ENCODE measurements around the gene SLC41A3. TPM values are rescaled to one million over a fixed set of nuclear protein-coding genes. Genes with fewer than 3 reads are reported as not detected.

Gene SLC41A3
- total RNA-seq, 4 donors from 2014 or later: 31.0 to 62.7 (median 37.5) TPM

DNA sequence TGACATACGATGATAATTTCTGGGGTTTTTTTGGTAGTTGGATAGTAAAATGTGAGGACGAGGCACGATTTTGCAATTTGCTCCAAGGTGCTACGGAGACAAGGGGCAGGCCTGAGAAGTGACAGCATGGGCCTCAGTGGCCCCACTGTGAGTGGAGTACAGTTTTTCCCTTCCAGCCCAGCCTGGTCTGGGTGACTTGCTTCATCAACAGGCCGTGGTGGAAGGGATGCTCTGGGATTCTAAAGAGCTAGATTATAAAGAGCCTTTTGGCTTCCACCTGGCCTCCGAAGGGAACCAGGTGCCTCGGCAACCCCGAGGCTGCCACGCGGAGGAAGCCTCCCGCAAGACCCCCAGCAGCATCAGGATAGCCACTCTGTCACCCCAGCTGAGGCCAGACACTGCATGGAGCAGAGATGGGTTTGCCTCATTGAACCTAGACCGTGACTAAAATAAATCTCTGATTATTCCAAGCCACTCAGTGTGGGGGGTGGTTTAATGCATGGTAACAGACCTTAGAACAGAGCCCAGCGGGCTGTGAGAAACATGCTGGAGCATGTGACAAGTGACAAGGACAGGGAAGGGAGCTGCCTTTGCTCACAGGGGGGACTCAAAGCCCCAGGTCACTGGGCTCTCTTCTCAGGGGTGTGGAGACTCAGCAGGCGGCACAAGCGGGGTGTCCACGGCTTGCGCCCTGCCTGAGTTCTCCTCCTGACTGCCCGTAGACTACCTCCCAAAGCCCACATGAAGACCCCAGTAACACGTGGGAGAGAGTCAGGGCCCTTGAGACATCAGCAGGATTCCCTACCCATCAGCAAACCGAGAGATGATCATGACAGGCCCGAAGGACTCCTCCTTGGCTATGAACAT is 22.6 kb upstream of the SLC41A3 start:
- WGBS, 2 donors (ENCODE audit: low coverage in 1 of 2): 95 to 100% methylated on average over 3 to 7 of the region's 21 CpGs

DNA sequence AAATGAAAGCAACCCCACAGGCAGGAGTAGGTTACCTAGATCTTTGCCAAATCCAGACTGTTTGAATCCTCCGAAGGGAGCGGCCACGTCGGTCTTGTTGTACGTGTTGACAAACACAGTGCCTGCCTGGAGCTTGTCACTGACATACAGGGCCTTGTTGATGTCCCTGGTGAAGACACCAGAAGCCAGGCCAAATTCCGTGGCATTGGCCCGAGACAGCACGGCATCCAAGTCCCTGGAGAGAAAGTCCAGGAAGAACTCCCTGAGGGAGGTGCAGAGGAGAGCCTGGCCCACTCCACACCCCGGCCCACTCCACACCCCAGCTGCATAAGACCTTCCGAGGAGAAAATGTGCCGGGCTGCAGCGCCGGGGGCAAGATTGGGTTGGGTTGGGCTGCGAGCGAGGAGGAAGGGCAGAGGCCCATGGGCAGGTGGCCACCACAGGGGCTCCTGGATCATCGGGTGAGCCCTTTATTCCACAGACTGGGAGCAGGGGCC is 21.8 kb upstream of the SLC41A3 start:
- ATAC-seq: no peak
- Histone ChIP-seq H3K27me3 (no peaks in the 10 kb centered on the region), H3K36me3 (peaks cover 0 to 70% of the 10 kb centered on the region in 2 donors), H3K4me3 (no peak overlapping the region), H3K27ac (no peak overlapping the region), H3K4me1 (peaks cover 0 to 29% (median 8%) of the 10 kb centered on the region in 3 donors), H3K9me3 (no peaks in the 10 kb centered on the region)
- no peak for TF ChIP-seq POLR2A (IDR thresholded peaks at IDR 0.05)
- no peak for TF ChIP-seq POLR2AphosphoS5 (IDR thresholded peaks at IDR 0.05)
- TF ChIP-seq, protein P1, sequence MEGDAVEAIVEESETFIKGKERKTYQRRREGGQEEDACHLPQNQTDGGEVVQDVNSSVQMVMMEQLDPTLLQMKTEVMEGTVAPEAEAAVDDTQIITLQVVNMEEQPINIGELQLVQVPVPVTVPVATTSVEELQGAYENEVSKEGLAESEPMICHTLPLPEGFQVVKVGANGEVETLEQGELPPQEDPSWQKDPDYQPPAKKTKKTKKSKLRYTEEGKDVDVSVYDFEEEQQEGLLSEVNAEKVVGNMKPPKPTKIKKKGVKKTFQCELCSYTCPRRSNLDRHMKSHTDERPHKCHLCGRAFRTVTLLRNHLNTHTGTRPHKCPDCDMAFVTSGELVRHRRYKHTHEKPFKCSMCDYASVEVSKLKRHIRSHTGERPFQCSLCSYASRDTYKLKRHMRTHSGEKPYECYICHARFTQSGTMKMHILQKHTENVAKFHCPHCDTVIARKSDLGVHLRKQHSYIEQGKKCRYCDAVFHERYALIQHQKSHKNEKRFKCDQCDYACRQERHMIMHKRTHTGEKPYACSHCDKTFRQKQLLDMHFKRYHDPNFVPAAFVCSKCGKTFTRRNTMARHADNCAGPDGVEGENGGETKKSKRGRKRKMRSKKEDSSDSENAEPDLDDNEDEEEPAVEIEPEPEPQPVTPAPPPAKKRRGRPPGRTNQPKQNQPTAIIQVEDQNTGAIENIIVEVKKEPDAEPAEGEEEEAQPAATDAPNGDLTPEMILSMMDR (IDR thresholded peaks at IDR 0.05): no peak
- no peak for TF ChIP-seq EP300 (IDR thresholded peaks at IDR 0.05)
- 100% methylated on average over 2 of the region's 16 CpGs; no CpG with 5 or more reads in 1 of the 2 donors for WGBS, 2 donors (ENCODE audit: low coverage in 1 of 2)

More for the DNA sequence above, 22.6 kb upstream of the SLC41A3 start:
- no peaks in the 10 kb centered on the region for H3K27me3 ChIP-seq
- peaks cover 0 to 21% (median 8%) of the 10 kb centered on the region in 3 donors for H3K4me1 ChIP-seq
- H3K36me3 ChIP-seq: peaks cover 0 to 70% of the 10 kb centered on the region in 2 donors
- TF ChIP-seq EP300 (IDR thresholded peaks at IDR 0.05): no peak
- TF ChIP-seq POLR2A (IDR thresholded peaks at IDR 0.05): no peak
- TF ChIP-seq, protein P1 (IDR thresholded peaks at IDR 0.05): no peak
- TF ChIP-seq POLR2AphosphoS5 (IDR thresholded peaks at IDR 0.05): no peak
- ATAC-seq: no peak
- no peak overlapping the region for H3K27ac ChIP-seq
- no peak overlapping the region for H3K4me3 ChIP-seq
- no peaks in the 10 kb centered on the region for H3K9me3 ChIP-seq

DNA sequence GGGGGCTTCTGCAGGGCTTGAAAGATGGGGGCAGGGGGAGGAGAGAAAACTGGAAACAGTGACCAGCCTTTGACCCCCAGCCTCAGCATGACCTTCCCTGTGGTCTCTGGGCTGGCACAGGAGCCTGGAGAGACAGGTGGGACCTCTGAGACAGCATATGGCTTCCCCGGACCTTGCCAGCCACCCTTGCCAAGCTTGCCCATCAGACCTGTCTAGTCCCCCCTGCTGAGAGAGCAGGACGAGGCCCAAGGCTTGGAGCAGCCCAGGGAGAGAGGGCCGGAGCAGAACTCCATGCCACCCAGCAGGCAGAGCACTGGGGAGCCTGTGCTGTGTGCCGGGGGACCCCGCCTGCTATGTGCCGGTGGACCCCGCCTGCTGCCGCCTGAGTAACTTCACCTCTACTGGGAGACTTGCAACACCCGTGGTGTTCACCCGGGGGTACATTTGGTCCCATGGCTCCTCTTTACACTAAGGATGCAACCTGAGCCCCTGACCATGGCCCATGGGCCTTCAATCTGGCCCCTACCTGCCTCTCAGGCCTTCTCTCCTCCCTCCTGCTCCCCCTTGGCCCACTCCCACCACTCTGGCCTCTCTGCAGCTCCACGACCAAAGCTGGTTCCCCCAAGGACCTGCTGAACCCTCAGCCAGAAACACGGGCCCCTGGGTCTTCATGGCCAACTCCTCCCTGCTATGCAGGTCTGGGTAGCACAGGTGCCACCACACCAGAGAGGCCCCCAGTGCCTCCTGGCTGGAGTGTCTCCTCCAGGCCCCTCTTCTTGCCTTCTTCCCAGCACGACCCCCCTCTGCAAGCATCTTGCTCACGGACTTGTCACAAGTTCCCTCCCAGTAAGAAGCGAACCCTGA is 21.1 kb upstream of the SLC41A3 start:
- no peak overlapping the region for H3K27ac ChIP-seq
- WGBS, 2 donors (ENCODE audit: low coverage in 1 of 2): 73% methylated on average over 3 of the region's 15 CpGs; no CpG with 5 or more reads in 1 of the 2 donors
- peaks cover 0 to 30% (median 8%) of the 10 kb centered on the region in 3 donors for H3K4me1 ChIP-seq
- TF ChIP-seq, protein P1 (IDR thresholded peaks at IDR 0.05): no peak
- TF ChIP-seq POLR2A (IDR thresholded peaks at IDR 0.05) (no peak), EP300 (IDR thresholded peaks at IDR 0.05) (no peak), POLR2AphosphoS5 (IDR thresholded peaks at IDR 0.05) (no peak)
- no peaks in the 10 kb centered on the region for H3K27me3 ChIP-seq
- H3K36me3 ChIP-seq: peaks cover 0 to 65% of the 10 kb centered on the region in 2 donors
- no peaks in the 10 kb centered on the region for H3K9me3 ChIP-seq
- no peak for ATAC-seq
- H3K4me3 ChIP-seq: no peak overlapping the region

DNA sequence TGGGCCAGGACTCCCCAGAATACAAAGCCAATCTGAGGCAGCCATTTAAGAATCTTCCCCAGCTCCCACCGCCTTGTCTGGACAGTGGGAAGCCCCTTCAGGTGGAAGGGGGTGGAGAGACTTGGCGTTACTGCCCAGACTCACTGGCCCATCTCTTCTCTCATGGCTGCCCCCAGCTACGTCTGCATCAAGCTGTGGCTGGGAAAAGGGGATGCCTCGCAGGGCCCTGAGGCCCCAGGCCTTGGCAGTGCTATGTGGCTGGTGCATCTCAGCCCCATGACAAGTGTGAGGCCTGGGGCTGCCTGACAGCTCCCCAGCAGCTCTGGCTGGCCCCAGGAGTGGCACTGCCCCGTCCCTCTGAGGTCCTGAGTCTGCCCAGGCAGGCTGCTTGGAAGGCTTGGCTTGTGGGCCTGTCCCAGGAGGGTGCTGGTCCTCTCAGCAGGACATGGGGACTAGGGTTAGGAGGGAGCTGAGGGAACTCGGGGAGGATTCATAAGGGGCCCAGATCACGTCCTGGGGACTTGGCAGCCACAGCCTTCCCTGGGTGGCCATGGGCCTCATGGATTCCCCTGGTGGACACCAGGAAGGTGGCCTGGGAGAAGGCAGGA is 20.2 kb upstream of the SLC41A3 start:
- Histone ChIP-seq H3K27ac (no peak overlapping the region), H3K4me3 (no peak overlapping the region), H3K9me3 (no peaks in the 10 kb centered on the region), H3K27me3 (no peaks in the 10 kb centered on the region), H3K36me3 (peaks cover 0 to 57% of the 10 kb centered on the region in 2 donors), H3K4me1 (peaks cover 0 to 30% (median 8%) of the 10 kb centered on the region in 3 donors)
- no CpG with 5 or more reads among the region's 7 CpGs for WGBS, 2 donors (ENCODE audit: low coverage in 1 of 2)
- TF ChIP-seq POLR2A (IDR thresholded peaks at IDR 0.05) (no peak), EP300 (IDR thresholded peaks at IDR 0.05) (no peak), POLR2AphosphoS5 (IDR thresholded peaks at IDR 0.05) (no peak)
- TF ChIP-seq, protein P1 (IDR thresholded peaks at IDR 0.05): no peak
- ATAC-seq: no peak

All from gastroesophageal sphincter (tissue), 4 donors.